ENCODE data around the gene TSHZ1.
"Not testable (repeated sequence)": the region's sequence is repeated elsewhere in the genome, so short reads cannot be mapped to it uniquely, and the experiment has no call there.

TSHZ1 gene

GRCh38 chr18:75183524-75183923 lies 27.1 kb upstream of the TSHZ1 start:
- no peak for DNase-seq

GRCh38 chr18:75183973-75184493 lies 26.6 kb upstream of the TSHZ1 start:
- no peak for DNase-seq

- DNase-seq: no peak
Measured at GRCh38 chr18:75185460-75185859, 25.1 kb upstream of the TSHZ1 start.

- DNase-seq: not testable (repeated sequence)
Measured at GRCh38 chr18:75187702-75188101, 22.9 kb upstream of the TSHZ1 start.

GRCh38 chr18:75189696-75190095 lies 20.9 kb upstream of the TSHZ1 start:
- no peak for DNase-seq

GRCh38 chr18:75192899-75193298 lies 17.7 kb upstream of the TSHZ1 start:
- DNase-seq: no peak

- peak; percentile 57 for DNase-seq
Measured at GRCh38 chr18:75198036-75198435, 12.6 kb upstream of the TSHZ1 start.

GRCh38 chr18:75199327-75199726 lies 11.3 kb upstream of the TSHZ1 start:
- no peak for DNase-seq

- DNase-seq: no peak
Measured at GRCh38 chr18:75200071-75200470, 10.5 kb upstream of the TSHZ1 start.

- DNase-seq: no peak
Measured at GRCh38 chr18:75200605-75201280, 9.9 kb upstream of the TSHZ1 start.

- DNase-seq: no peak
Measured at GRCh38 chr18:75201282-75202270, 9.0 kb upstream of the TSHZ1 start.

- DNase-seq: no peak
Measured at GRCh38 chr18:75202696-75203365, 7.8 kb upstream of the TSHZ1 start.

- no peak for DNase-seq
Measured at GRCh38 chr18:75203416-75204268, 7.0 kb upstream of the TSHZ1 start.

- DNase-seq: no peak
Measured at GRCh38 chr18:75204269-75204731, 6.3 kb upstream of the TSHZ1 start.

- DNase-seq: no peak
Measured at GRCh38 chr18:75204732-75205513, 5.7 kb upstream of the TSHZ1 start.

GRCh38 chr18:75205514-75206132 lies 5.0 kb upstream of the TSHZ1 start:
- DNase-seq: no peak

- no peak for DNase-seq
Measured at GRCh38 chr18:75206452-75207309, 3.9 kb upstream of the TSHZ1 start.

- peak; percentile 52 for DNase-seq
Measured at GRCh38 chr18:75207310-75208154, 3.1 kb upstream of the TSHZ1 start.

Measured in fibroblast of upper back skin (primary cell).